ENCODE data around the gene NFKBIE.

NFKBIE gene

DNA sequence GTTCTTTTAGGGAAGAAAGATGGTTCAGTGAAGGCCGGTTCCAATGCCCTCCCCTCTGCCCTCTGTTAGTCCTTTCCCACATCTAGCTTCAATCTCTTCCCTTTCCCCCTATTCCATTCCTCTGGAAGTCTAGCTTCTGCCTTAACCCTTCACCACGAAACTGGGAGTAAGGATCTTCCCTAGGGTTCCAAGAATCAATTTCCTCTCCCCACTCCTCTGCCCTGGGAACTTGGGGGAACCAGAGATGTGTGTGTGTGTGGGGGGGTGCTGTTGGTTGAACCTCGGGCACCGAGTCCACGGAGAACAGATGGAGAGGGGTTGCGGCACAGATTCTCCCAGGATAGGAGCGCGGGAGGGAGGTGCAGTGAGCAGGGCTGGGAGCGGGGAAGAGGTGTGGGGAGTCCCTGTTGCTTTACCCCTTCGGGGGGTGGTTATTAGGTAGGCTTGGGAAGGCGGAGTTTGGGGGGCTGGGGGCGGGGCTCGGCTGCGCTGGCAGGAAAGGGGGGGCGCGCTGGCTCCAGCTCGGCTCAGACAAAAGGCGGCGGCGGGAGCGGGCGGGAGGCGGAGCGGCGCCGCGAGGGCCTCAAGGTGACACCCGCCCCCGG lies 4.7 kb upstream of the NFKBIE start, which contains the start of gene TMEM151B:
Gene TMEM151B (plus strand): TSS at position 530 of the 605 bp plus-strand sequence. CDS start 293 bp downstream, outside the sequence.
- no peak within 1 kb of the TSS for H3K18ac ChIP-seq (ENCODE audit: low read length)
- H3K56ac ChIP-seq (ENCODE audit: low read length) = peak within 1 kb of the TSS; percentile 60
- no peak for DNase-seq
- H2BK5ac ChIP-seq (ENCODE audit: low read length) = no peak within 1 kb of the TSS
- no peak within 1 kb of the TSS for H2BK15ac ChIP-seq (replicated peaks; ENCODE audit: low read depth)
- no peak within 1 kb of the TSS for H2BK120ac ChIP-seq (ENCODE audit: low read depth, low read length)
- no peak within 1 kb of the TSS for H3K4ac ChIP-seq (ENCODE audit: low read depth, low read length)
- H3K23ac ChIP-seq (ENCODE audit: low read length) = peak within 1 kb of the TSS; percentile 68
- no peak within 1 kb of the TSS for H3K27ac ChIP-seq (ENCODE audit: low read depth, low read length)
- peak within 1 kb of the TSS; percentile 13 for H3K9ac ChIP-seq (ENCODE audit: low read length)
- H3K4me2 ChIP-seq (ENCODE audit: low read length) = peak within 1 kb of the TSS; percentile 35
- no peaks in the 10 kb centered on the region for H3K79me1 ChIP-seq (ENCODE audit: low read length)
- H4K5ac ChIP-seq (ENCODE audit: low read length) = no peak within 1 kb of the TSS
- H2AK5ac ChIP-seq (ENCODE audit: low read length) = no peak within 1 kb of the TSS
- WGBS (ENCODE audit: extremely low coverage, insufficient coverage, low lambda C conversion rate) = no CpG with 5 or more reads among the region's 29 CpGs
- no peaks in the 10 kb centered on the region for H3K36me3 ChIP-seq (ENCODE audit: control insufficient read depth, insufficient read depth, low read length)
- H4K8ac ChIP-seq (ENCODE audit: low read depth, low read length) = no peak within 1 kb of the TSS
- H3K27me3 ChIP-seq (ENCODE audit: insufficient read depth, low read length, poor library complexity) = no peaks in the 10 kb centered on the region
- no peaks in the 10 kb centered on the region for H3K4me1 ChIP-seq (ENCODE audit: control insufficient read depth, low read depth, low read length)
- H3K79me2 ChIP-seq (ENCODE audit: control insufficient read depth, insufficient read depth, low read length) = no peaks in the 10 kb centered on the region
- no peak within 1 kb of the TSS for H3K4me3 ChIP-seq (ENCODE audit: low read length)

DNA sequence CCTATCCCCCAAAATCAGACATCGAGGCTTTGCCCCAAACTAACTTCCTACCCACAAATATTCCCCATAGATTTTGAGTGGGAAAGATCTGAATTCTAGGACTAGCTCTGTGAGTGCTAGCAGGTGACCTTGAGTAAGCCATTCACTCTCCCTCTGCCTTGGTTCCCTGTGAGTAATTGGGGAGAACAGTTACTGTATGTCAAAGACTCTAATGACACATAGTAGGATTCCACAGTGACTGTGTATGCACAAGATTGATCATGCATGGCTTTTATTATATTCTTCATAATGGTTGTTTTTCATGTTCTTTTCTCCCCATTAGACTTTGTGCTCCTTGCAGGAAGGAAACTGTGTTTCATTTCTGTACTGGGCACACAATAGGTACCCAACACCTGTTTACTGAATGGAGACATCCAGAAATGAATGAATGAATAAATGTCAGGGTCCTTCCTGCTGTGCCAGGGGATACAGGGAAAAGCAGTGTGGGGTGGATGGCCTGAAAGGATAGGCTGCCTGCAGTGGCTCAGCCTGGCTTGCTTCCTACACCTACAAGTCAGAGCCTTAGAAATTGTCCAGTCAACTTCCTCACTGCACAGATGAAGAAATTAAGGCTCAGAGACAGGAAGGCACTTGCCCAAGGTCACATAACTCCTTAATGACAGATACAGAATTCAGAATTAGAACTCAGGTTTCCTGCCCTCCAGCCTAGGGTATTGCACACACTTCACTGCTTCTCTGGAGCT lies 4.0 kb upstream of the NFKBIE start:
- H2AK5ac ChIP-seq (ENCODE audit: low read length) = no peak overlapping the region
- no peak overlapping the region for H3K27ac ChIP-seq (ENCODE audit: low read depth, low read length)
- no CpG with 5 or more reads among the region's 1 CpG for WGBS (ENCODE audit: extremely low coverage, insufficient coverage, low lambda C conversion rate)

DNA sequence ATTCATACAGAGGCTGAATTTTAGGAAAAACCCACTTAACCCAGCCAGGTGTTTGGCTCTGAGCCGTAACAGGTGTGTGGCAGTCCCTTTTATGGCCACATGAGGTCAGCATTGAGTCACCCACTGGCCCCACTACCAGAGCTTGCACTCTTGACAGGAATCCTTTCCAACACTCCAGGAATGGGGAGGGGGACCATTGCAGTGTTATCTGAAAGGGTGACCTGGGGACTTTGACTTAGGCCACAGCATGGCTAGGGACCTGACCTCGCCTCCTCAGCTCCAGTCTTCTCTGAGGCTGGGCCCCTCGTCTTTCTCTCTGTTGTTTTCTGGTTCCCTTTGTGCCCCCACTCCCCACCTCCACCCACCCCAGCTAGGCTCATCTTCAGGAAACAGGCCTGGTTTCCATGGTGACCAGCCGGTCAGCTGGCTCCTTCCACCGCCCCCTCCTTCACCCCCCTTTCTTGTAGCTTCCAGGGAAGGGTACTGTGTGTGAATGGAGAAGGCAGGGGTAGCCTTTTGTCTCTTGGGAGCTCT lies 2.8 kb upstream of the NFKBIE start:
- Histone ChIP-seq H3K18ac (ENCODE audit: low read length) (no peak overlapping the region), H2BK5ac (ENCODE audit: low read length) (no peak overlapping the region), H3K36me3 (ENCODE audit: control insufficient read depth, insufficient read depth, low read length) (no peaks in the 10 kb centered on the region), H3K4me1 (ENCODE audit: control insufficient read depth, low read depth, low read length) (peaks cover 11% of the 10 kb centered on the region), H2BK15ac (replicated peaks; ENCODE audit: low read depth) (no peak overlapping the region), H3K27me3 (ENCODE audit: insufficient read depth, low read length, poor library complexity) (no peaks in the 10 kb centered on the region), H3K56ac (ENCODE audit: low read length) (no peak overlapping the region), H3K79me1 (ENCODE audit: low read length) (peaks cover 2% of the 10 kb centered on the region), H3K79me2 (ENCODE audit: control insufficient read depth, insufficient read depth, low read length) (no peaks in the 10 kb centered on the region), H3K4me2 (ENCODE audit: low read length) (no peak overlapping the region), H4K8ac (ENCODE audit: low read depth, low read length) (no peak overlapping the region), H3K27ac (ENCODE audit: low read depth, low read length) (no peak overlapping the region), H4K5ac (ENCODE audit: low read length) (no peak overlapping the region), H3K9ac (ENCODE audit: low read length) (no peak overlapping the region), H3K4ac (ENCODE audit: low read depth, low read length) (no peak overlapping the region), H3K4me3 (ENCODE audit: low read length) (no peak overlapping the region), H2BK120ac (ENCODE audit: low read depth, low read length) (no peak overlapping the region), H3K23ac (ENCODE audit: low read length) (no peak overlapping the region), H2AK5ac (ENCODE audit: low read length) (no peak overlapping the region)
- DNase-seq = peak; percentile 94
- no CpG with 5 or more reads among the region's 5 CpGs for WGBS (ENCODE audit: extremely low coverage, insufficient coverage, low lambda C conversion rate)

More for the DNA sequence above, 4.0 kb upstream of the NFKBIE start:
- Histone ChIP-seq H3K4ac (ENCODE audit: low read depth, low read length) (no peak overlapping the region), H3K4me3 (ENCODE audit: low read length) (no peak overlapping the region), H4K8ac (ENCODE audit: low read depth, low read length) (no peak overlapping the region), H3K56ac (ENCODE audit: low read length) (no peak overlapping the region), H2BK5ac (ENCODE audit: low read length) (no peak overlapping the region), H2BK15ac (replicated peaks; ENCODE audit: low read depth) (no peak overlapping the region), H4K5ac (ENCODE audit: low read length) (no peak overlapping the region), H3K36me3 (ENCODE audit: control insufficient read depth, insufficient read depth, low read length) (no peaks in the 10 kb centered on the region), H3K27me3 (ENCODE audit: insufficient read depth, low read length, poor library complexity) (no peaks in the 10 kb centered on the region), H3K79me2 (ENCODE audit: control insufficient read depth, insufficient read depth, low read length) (no peaks in the 10 kb centered on the region), H3K4me1 (ENCODE audit: control insufficient read depth, low read depth, low read length) (peaks cover 3% of the 10 kb centered on the region), H3K18ac (ENCODE audit: low read length) (no peak overlapping the region), H2BK120ac (ENCODE audit: low read depth, low read length) (no peak overlapping the region), H3K9ac (ENCODE audit: low read length) (no peak overlapping the region), H3K23ac (ENCODE audit: low read length) (peak overlapping the region; percentile 68), H3K79me1 (ENCODE audit: low read length) (no peaks in the 10 kb centered on the region), H3K4me2 (ENCODE audit: low read length) (no peak overlapping the region)
- no peak for DNase-seq

DNA sequence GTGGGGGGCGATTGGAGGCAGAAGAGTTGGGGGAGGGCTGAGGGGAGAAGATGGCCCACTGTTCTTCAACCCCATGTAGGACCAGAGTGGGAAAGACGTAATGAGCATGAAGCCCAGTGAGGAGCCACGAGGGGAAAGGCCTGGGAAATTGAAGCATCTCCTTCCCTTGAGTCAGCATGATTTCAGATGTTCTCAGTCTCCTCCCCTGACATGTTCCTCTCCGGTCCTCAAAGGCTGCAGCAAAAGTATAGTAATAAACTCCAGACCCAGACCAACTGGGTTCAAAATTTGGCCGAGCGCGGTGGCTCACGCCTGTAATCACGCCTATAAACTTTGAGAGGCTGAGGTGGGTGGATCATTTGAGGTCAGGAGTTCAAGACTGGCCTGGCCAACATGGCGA lies 1.9 kb upstream of the NFKBIE start:
- H3K56ac ChIP-seq (ENCODE audit: low read length) = no peak overlapping the region
- H2BK15ac ChIP-seq (replicated peaks; ENCODE audit: low read depth) = no peak overlapping the region
- no peak overlapping the region for H4K8ac ChIP-seq (ENCODE audit: low read depth, low read length)
- no peak overlapping the region for H3K23ac ChIP-seq (ENCODE audit: low read length)
- no peak overlapping the region for H3K27ac ChIP-seq (ENCODE audit: low read depth, low read length)
- H3K79me2 ChIP-seq (ENCODE audit: control insufficient read depth, insufficient read depth, low read length) = no peaks in the 10 kb centered on the region
- no peak overlapping the region for H3K9ac ChIP-seq (ENCODE audit: low read length)
- H4K5ac ChIP-seq (ENCODE audit: low read length) = no peak overlapping the region
- H3K4ac ChIP-seq (ENCODE audit: low read depth, low read length) = no peak overlapping the region
- DNase-seq = no peak
- no peaks in the 10 kb centered on the region for H3K27me3 ChIP-seq (ENCODE audit: insufficient read depth, low read length, poor library complexity)
- no peak overlapping the region for H3K4me2 ChIP-seq (ENCODE audit: low read length)
- H2AK5ac ChIP-seq (ENCODE audit: low read length) = no peak overlapping the region
- WGBS (ENCODE audit: extremely low coverage, insufficient coverage, low lambda C conversion rate) = no CpG with 5 or more reads among the region's 10 CpGs
- H3K4me3 ChIP-seq (ENCODE audit: low read length) = no peak overlapping the region
- H2BK5ac ChIP-seq (ENCODE audit: low read length) = no peak overlapping the region
- H2BK120ac ChIP-seq (ENCODE audit: low read depth, low read length) = no peak overlapping the region
- peaks cover 11% of the 10 kb centered on the region for H3K4me1 ChIP-seq (ENCODE audit: control insufficient read depth, low read depth, low read length)
- H3K18ac ChIP-seq (ENCODE audit: low read length) = no peak overlapping the region
- H3K79me1 ChIP-seq (ENCODE audit: low read length) = peaks cover 2% of the 10 kb centered on the region
- H3K36me3 ChIP-seq (ENCODE audit: control insufficient read depth, insufficient read depth, low read length) = no peaks in the 10 kb centered on the region

DNA sequence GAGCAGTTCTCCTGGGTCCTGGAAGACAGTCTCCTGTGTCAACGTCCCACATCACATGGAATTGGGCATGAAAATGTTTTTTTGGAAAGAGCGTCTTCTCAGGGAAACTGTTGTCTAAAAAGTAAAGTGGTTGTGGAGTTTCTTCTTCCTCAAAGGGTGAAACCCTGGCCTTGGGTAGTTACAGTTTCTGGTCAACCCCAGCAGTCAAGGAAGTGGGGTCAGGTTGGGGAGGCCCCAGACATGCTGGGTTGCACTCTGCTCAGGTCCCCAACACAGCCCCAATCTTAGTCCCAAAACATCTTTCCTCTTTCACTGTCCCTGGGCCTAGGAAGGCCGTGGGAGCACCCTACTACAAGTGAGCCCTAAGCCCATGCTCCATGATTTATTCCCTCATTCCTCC lies 996 bp upstream of the NFKBIE start:
- Histone ChIP-seq H2BK120ac (ENCODE audit: low read depth, low read length) (no peak overlapping the region), H3K36me3 (ENCODE audit: control insufficient read depth, insufficient read depth, low read length) (no peaks in the 10 kb centered on the region), H3K4me3 (ENCODE audit: low read length) (no peak overlapping the region), H3K23ac (ENCODE audit: low read length) (no peak overlapping the region), H3K18ac (ENCODE audit: low read length) (no peak overlapping the region), H3K9ac (ENCODE audit: low read length) (no peak overlapping the region), H3K27me3 (ENCODE audit: insufficient read depth, low read length, poor library complexity) (no peaks in the 10 kb centered on the region), H2AK5ac (ENCODE audit: low read length) (no peak overlapping the region), H4K8ac (ENCODE audit: low read depth, low read length) (no peak overlapping the region), H2BK5ac (ENCODE audit: low read length) (no peak overlapping the region), H4K5ac (ENCODE audit: low read length) (no peak overlapping the region), H3K79me2 (ENCODE audit: control insufficient read depth, insufficient read depth, low read length) (no peaks in the 10 kb centered on the region), H3K4me1 (ENCODE audit: control insufficient read depth, low read depth, low read length) (peaks cover 11% of the 10 kb centered on the region), H3K56ac (ENCODE audit: low read length) (no peak overlapping the region), H3K27ac (ENCODE audit: low read depth, low read length) (no peak overlapping the region), H3K4me2 (ENCODE audit: low read length) (no peak overlapping the region), H3K79me1 (ENCODE audit: low read length) (peaks cover 2% of the 10 kb centered on the region), H3K4ac (ENCODE audit: low read depth, low read length) (no peak overlapping the region), H2BK15ac (replicated peaks; ENCODE audit: low read depth) (no peak overlapping the region)
- no CpG with 5 or more reads among the region's 3 CpGs for WGBS (ENCODE audit: extremely low coverage, insufficient coverage, low lambda C conversion rate)
- no peak for DNase-seq

Measured in mesendoderm (in vitro differentiated cells).